GM21576 (cell line): ENCODE results near the gene C1orf56.
"Not testable (repeated sequence)": the region's sequence is repeated elsewhere in the genome, so short reads cannot be mapped to it uniquely, and the experiment has no call there.

ENCODE experiments used
- ATAC-seq: cut with Tn5 transposase; IDR thresholded peaks from one replicate; pipeline ENCODE4 v1.9.1; 2021; ENCODE audit warnings: mild to moderate bottlenecking, moderate library complexity; ENCODE audit not compliant: unreplicated experiment

Gene C1orf56

GRCh38 chr1:151060657-151061421 is 13.3 kb downstream of the C1orf56 start:
- no peak for ATAC-seq

- no peak for ATAC-seq
Observed at GRCh38 chr1:151061704-151062103, 14.2 kb downstream of the C1orf56 start.

- ATAC-seq: no peak
Observed at GRCh38 chr1:151062741-151063371, 15.3 kb downstream of the C1orf56 start.

GRCh38 chr1:151065089-151065645 is 17.6 kb downstream of the C1orf56 start:
- no peak for ATAC-seq

GRCh38 chr1:151067185-151067584 is 19.6 kb downstream of the C1orf56 start:
- ATAC-seq: no peak

- ATAC-seq: no peak
Observed at GRCh38 chr1:151069103-151069486, 21.5 kb downstream of the C1orf56 start.

- peak; percentile 58 for ATAC-seq
Observed at GRCh38 chr1:151070474-151071276, 23.1 kb downstream of the C1orf56 start, which contains the start of gene GABPB2. GABPB2 (plus strand) TSS chr1:151070761; CDS start chr1:151088190, 17,429 bp downstream.

GRCh38 chr1:151072224-151072623 is 24.7 kb downstream of the C1orf56 start:
- ATAC-seq: no peak

GRCh38 chr1:151085953-151086559 is 38.5 kb downstream of the C1orf56 start:
- ATAC-seq: no peak

GRCh38 chr1:151097426-151097825 is 49.9 kb downstream of the C1orf56 start:
- ATAC-seq: not testable (repeated sequence)

- ATAC-seq: no peak
Observed at GRCh38 chr1:151098126-151098525, 50.6 kb downstream of the C1orf56 start.
